ENCODE data around the gene HNMT.

The HNMT gene

GRCh38 chr2:137928547-137929518 lies 35.4 kb upstream of the HNMT start:
- Histone ChIP-seq H3K4me1 (ENCODE audit: control extremely low read depth in 1 of 4, control insufficient read depth in 4 of 4, insufficient read depth in 4 of 4, low read length in 3 of 4) (no peaks in the 10 kb centered on the region), H3K36me3 (ENCODE audit: control insufficient read depth in 4 of 4, insufficient read depth in 4 of 4, low read length in 3 of 4) (no peaks in the 10 kb centered on the region), H3K27me3 (replicated peaks in 2 of 5; ENCODE audit: control insufficient read depth in 4 of 5, insufficient read depth in 5 of 5, low read length in 4 of 5) (no peaks in the 10 kb centered on the region), H3K27ac (ENCODE audit: insufficient read depth in 1 of 2, low read depth in 1 of 2, low read length in 2 of 2, poor library complexity in 1 of 2, severe bottlenecking in 2 of 2) (no peak overlapping the region), H3K9me3 (ENCODE audit: control extremely low read depth in 1 of 5, control insufficient read depth in 4 of 5, insufficient read depth in 2 of 5, low read depth in 1 of 5, low read length in 4 of 5) (no peaks in the 10 kb centered on the region), H3K4me3 (ENCODE audit: control insufficient read depth in 1 of 7, extremely low read depth in 1 of 7, insufficient read depth in 4 of 7, low read depth in 2 of 7, low read length in 6 of 7) (no peak overlapping the region)
- ChIA-PET CTCF (interaction anchor here (1.5 kb wide), 1 partner anchor 18 kb away, joined by 5 read pairs; no protein-coding TSS in a partner anchor), POLR2A (no interaction called here)
- no peak for DNase-seq
- WGBS (ENCODE audit: insufficient coverage), result 96% methylated on average over 4 of the region's 4 CpGs

GRCh38 chr2:137929519-137929916 lies 34.8 kb upstream of the HNMT start:
- Histone ChIP-seq H3K27me3 (replicated peaks in 2 of 5; ENCODE audit: control insufficient read depth in 4 of 5, insufficient read depth in 5 of 5, low read length in 4 of 5) (no peaks in the 10 kb centered on the region), H3K9me3 (ENCODE audit: control extremely low read depth in 1 of 5, control insufficient read depth in 4 of 5, insufficient read depth in 2 of 5, low read depth in 1 of 5, low read length in 4 of 5) (no peaks in the 10 kb centered on the region), H3K27ac (ENCODE audit: insufficient read depth in 1 of 2, low read depth in 1 of 2, low read length in 2 of 2, poor library complexity in 1 of 2, severe bottlenecking in 2 of 2) (no peak overlapping the region), H3K4me1 (ENCODE audit: control extremely low read depth in 1 of 4, control insufficient read depth in 4 of 4, insufficient read depth in 4 of 4, low read length in 3 of 4) (no peaks in the 10 kb centered on the region), H3K36me3 (ENCODE audit: control insufficient read depth in 4 of 4, insufficient read depth in 4 of 4, low read length in 3 of 4) (no peaks in the 10 kb centered on the region), H3K4me3 (ENCODE audit: control insufficient read depth in 1 of 7, extremely low read depth in 1 of 7, insufficient read depth in 4 of 7, low read depth in 2 of 7, low read length in 6 of 7) (no peak overlapping the region)
- ChIA-PET CTCF (no interaction called here), POLR2A (no interaction called here)
- 100% methylated on average over 1 of the region's 2 CpGs for WGBS (ENCODE audit: insufficient coverage)
- no peak for DNase-seq

- ChIA-PET CTCF (no interaction called here), POLR2A (no interaction called here)
- H3K9me3 ChIP-seq (ENCODE audit: control extremely low read depth in 1 of 5, control insufficient read depth in 4 of 5, insufficient read depth in 2 of 5, low read depth in 1 of 5, low read length in 4 of 5), result no peaks in the 10 kb centered on the region
- no peaks in the 10 kb centered on the region for H3K36me3 ChIP-seq (ENCODE audit: control insufficient read depth in 4 of 4, insufficient read depth in 4 of 4, low read length in 3 of 4)
- H3K4me1 ChIP-seq (ENCODE audit: control extremely low read depth in 1 of 4, control insufficient read depth in 4 of 4, insufficient read depth in 4 of 4, low read length in 3 of 4), result no peaks in the 10 kb centered on the region
- WGBS (ENCODE audit: insufficient coverage), result no CpG with 5 or more reads among the region's 3 CpGs
- H3K27me3 ChIP-seq (replicated peaks in 2 of 5; ENCODE audit: control insufficient read depth in 4 of 5, insufficient read depth in 5 of 5, low read length in 4 of 5), result no peaks in the 10 kb centered on the region
- H3K4me3 ChIP-seq (ENCODE audit: control insufficient read depth in 1 of 7, extremely low read depth in 1 of 7, insufficient read depth in 4 of 7, low read depth in 2 of 7, low read length in 6 of 7), result no peak overlapping the region
- no peak for DNase-seq
- no peak overlapping the region for H3K27ac ChIP-seq (ENCODE audit: insufficient read depth in 1 of 2, low read depth in 1 of 2, low read length in 2 of 2, poor library complexity in 1 of 2, severe bottlenecking in 2 of 2)
These were observed 34.1 kb upstream of the HNMT start for GRCh38 chr2:137930146-137930545.

GRCh38 chr2:137935591-137935990 lies 28.7 kb upstream of the HNMT start:
- H3K4me3 ChIP-seq (ENCODE audit: control insufficient read depth in 1 of 7, extremely low read depth in 1 of 7, insufficient read depth in 4 of 7, low read depth in 2 of 7, low read length in 6 of 7), result no peak overlapping the region
- no peaks in the 10 kb centered on the region for H3K9me3 ChIP-seq (ENCODE audit: control extremely low read depth in 1 of 5, control insufficient read depth in 4 of 5, insufficient read depth in 2 of 5, low read depth in 1 of 5, low read length in 4 of 5)
- ChIA-PET CTCF (interaction anchor here (0.6 to 0.7 kb wide), 2 partner anchors 538 to 1012 kb away, joined by 3 read pairs; no protein-coding TSS in a partner anchor), POLR2A (no interaction called here)
- no CpG with 5 or more reads among the region's 1 CpG for WGBS (ENCODE audit: insufficient coverage)
- H3K36me3 ChIP-seq (ENCODE audit: control insufficient read depth in 4 of 4, insufficient read depth in 4 of 4, low read length in 3 of 4), result no peaks in the 10 kb centered on the region
- no peaks in the 10 kb centered on the region for H3K27me3 ChIP-seq (replicated peaks in 2 of 5; ENCODE audit: control insufficient read depth in 4 of 5, insufficient read depth in 5 of 5, low read length in 4 of 5)
- no peak overlapping the region for H3K27ac ChIP-seq (ENCODE audit: insufficient read depth in 1 of 2, low read depth in 1 of 2, low read length in 2 of 2, poor library complexity in 1 of 2, severe bottlenecking in 2 of 2)
- DNase-seq, result no peak
- H3K4me1 ChIP-seq (ENCODE audit: control extremely low read depth in 1 of 4, control insufficient read depth in 4 of 4, insufficient read depth in 4 of 4, low read length in 3 of 4), result no peaks in the 10 kb centered on the region

GRCh38 chr2:137937246-137937645 lies 27.0 kb upstream of the HNMT start:
- H3K36me3 ChIP-seq (ENCODE audit: control insufficient read depth in 4 of 4, insufficient read depth in 4 of 4, low read length in 3 of 4), result no peaks in the 10 kb centered on the region
- no peak overlapping the region for H3K4me3 ChIP-seq (ENCODE audit: control insufficient read depth in 1 of 7, extremely low read depth in 1 of 7, insufficient read depth in 4 of 7, low read depth in 2 of 7, low read length in 6 of 7)
- H3K27me3 ChIP-seq (replicated peaks in 2 of 5; ENCODE audit: control insufficient read depth in 4 of 5, insufficient read depth in 5 of 5, low read length in 4 of 5), result no peaks in the 10 kb centered on the region
- H3K4me1 ChIP-seq (ENCODE audit: control extremely low read depth in 1 of 4, control insufficient read depth in 4 of 4, insufficient read depth in 4 of 4, low read length in 3 of 4), result no peaks in the 10 kb centered on the region
- H3K27ac ChIP-seq (ENCODE audit: insufficient read depth in 1 of 2, low read depth in 1 of 2, low read length in 2 of 2, poor library complexity in 1 of 2, severe bottlenecking in 2 of 2), result no peak overlapping the region
- no peak for DNase-seq
- WGBS (ENCODE audit: insufficient coverage), result no CpG with 5 or more reads among the region's 4 CpGs
- ChIA-PET CTCF (interaction anchor here (0.7 kb wide), 1 partner anchor 11 kb away, joined by 3 read pairs; no protein-coding TSS in a partner anchor), POLR2A (no interaction called here)
- H3K9me3 ChIP-seq (ENCODE audit: control extremely low read depth in 1 of 5, control insufficient read depth in 4 of 5, insufficient read depth in 2 of 5, low read depth in 1 of 5, low read length in 4 of 5), result no peaks in the 10 kb centered on the region

- WGBS (ENCODE audit: insufficient coverage), result 86% methylated on average over 1 of the region's 3 CpGs
- no peak overlapping the region for H3K4me3 ChIP-seq (ENCODE audit: control insufficient read depth in 1 of 7, extremely low read depth in 1 of 7, insufficient read depth in 4 of 7, low read depth in 2 of 7, low read length in 6 of 7)
- no peak overlapping the region for H3K27ac ChIP-seq (ENCODE audit: insufficient read depth in 1 of 2, low read depth in 1 of 2, low read length in 2 of 2, poor library complexity in 1 of 2, severe bottlenecking in 2 of 2)
- no peak for DNase-seq
- no peaks in the 10 kb centered on the region for H3K36me3 ChIP-seq (ENCODE audit: control insufficient read depth in 4 of 4, insufficient read depth in 4 of 4, low read length in 3 of 4)
- H3K4me1 ChIP-seq (ENCODE audit: control extremely low read depth in 1 of 4, control insufficient read depth in 4 of 4, insufficient read depth in 4 of 4, low read length in 3 of 4), result no peaks in the 10 kb centered on the region
- ChIA-PET CTCF (no interaction called here), POLR2A (no interaction called here)
- no peaks in the 10 kb centered on the region for H3K9me3 ChIP-seq (ENCODE audit: control extremely low read depth in 1 of 5, control insufficient read depth in 4 of 5, insufficient read depth in 2 of 5, low read depth in 1 of 5, low read length in 4 of 5)
- no peaks in the 10 kb centered on the region for H3K27me3 ChIP-seq (replicated peaks in 2 of 5; ENCODE audit: control insufficient read depth in 4 of 5, insufficient read depth in 5 of 5, low read length in 4 of 5)
These were observed 26.5 kb upstream of the HNMT start for GRCh38 chr2:137937778-137938177.

- H3K4me3 ChIP-seq (ENCODE audit: control insufficient read depth in 1 of 7, extremely low read depth in 1 of 7, insufficient read depth in 4 of 7, low read depth in 2 of 7, low read length in 6 of 7), result no peak overlapping the region
- DNase-seq, result no peak
- CTCF ChIA-PET, result interaction anchor here (1.2 kb wide), 1 partner anchor 892 kb away, joined by 4 read pairs; no protein-coding TSS in a partner anchor
- POLR2A ChIA-PET, result no interaction called here
- H3K36me3 ChIP-seq (ENCODE audit: control insufficient read depth in 4 of 4, insufficient read depth in 4 of 4, low read length in 3 of 4), result no peaks in the 10 kb centered on the region
- H3K9me3 ChIP-seq (ENCODE audit: control extremely low read depth in 1 of 5, control insufficient read depth in 4 of 5, insufficient read depth in 2 of 5, low read depth in 1 of 5, low read length in 4 of 5), result no peaks in the 10 kb centered on the region
- 82% methylated on average over 2 of the region's 4 CpGs for WGBS (ENCODE audit: insufficient coverage)
- H3K27me3 ChIP-seq (replicated peaks in 2 of 5; ENCODE audit: control insufficient read depth in 4 of 5, insufficient read depth in 5 of 5, low read length in 4 of 5), result no peaks in the 10 kb centered on the region
- H3K4me1 ChIP-seq (ENCODE audit: control extremely low read depth in 1 of 4, control insufficient read depth in 4 of 4, insufficient read depth in 4 of 4, low read length in 3 of 4), result no peaks in the 10 kb centered on the region
- H3K27ac ChIP-seq (ENCODE audit: insufficient read depth in 1 of 2, low read depth in 1 of 2, low read length in 2 of 2, poor library complexity in 1 of 2, severe bottlenecking in 2 of 2), result no peak overlapping the region
These were observed 26.1 kb upstream of the HNMT start for GRCh38 chr2:137938204-137938603.
